Left lung (tissue), 10 donors: ENCODE data around the gene ING4. TPM values are rescaled to one million over a fixed set of nuclear protein-coding genes. Genes with fewer than 3 reads are reported as not detected.

Experiments used
- ATAC-seq: fragments of 200-7000 bp; cut with Tn5 transposase; one replicate; pipeline ENCODE4 v1.9.1; 2020; ENCODE audit warnings: moderate library complexity
- DNase-seq, 4 donors: peaks; one replicate each; pipeline ENCODE4 v3.0.0-alpha.2; 2013 to 2020
- H3K27ac ChIP-seq, 2 donors: fragments of 200-600 bp; sonication (generic) in 1 of 2; one replicate each; pipeline versions ENCODE4 v1.5.0 to v1.8.0; 2020 to 2021
- H3K27me3 ChIP-seq, 2 donors: fragments of 200-600 bp; sonication (generic) in 1 of 2; one replicate each; pipeline versions ENCODE4 v1.5.0 to v1.8.0; 2020 to 2021
- H3K36me3 ChIP-seq, 2 donors: fragments of 200-600 bp; sonication (generic) in 1 of 2; one replicate each; pipeline versions ENCODE4 v1.5.0 to v1.8.0; 2020 to 2021
- H3K4me1 ChIP-seq, 2 donors: fragments of 200-600 bp; one replicate each; pipeline ENCODE4 v1.8.0; 2021
- H3K4me3 ChIP-seq, 2 donors: fragments of 200-600 bp; sonication (generic) in 1 of 2; one replicate each; pipeline versions ENCODE4 v1.5.0 to v1.8.0; 2020 to 2021; ENCODE audit warnings: mild to moderate bottlenecking in 1 of 2
- H3K9me3 ChIP-seq, 2 donors: fragments of 200-600 bp; sonication (generic) in 1 of 2; one replicate each; pipeline versions ENCODE4 v1.5.0 to v1.8.0; 2020 to 2021
- intact Hi-C, 2 donors: fragments of 100-400 bp; cut with DNase I; formaldehyde crosslinking; loops; one replicate each; pipeline versions ENCODE4 v1.11.2 to v1.14.2; 2022
- polyA plus RNA-seq, 6 donors: library from polyadenylated mRNA; unstranded; fragments of 120-200 nt; gene quantifications; one replicate each; pipeline ENCODE4 v1.2.1, GENCODE V29; 2013; ENCODE audit not compliant: insufficient read length in 6 of 6
- total RNA-seq, 2 donors: library from RNA; stranded (reverse); fragmentation: NEBNext Ultra II Directional; extraction: Animal tissue kit (Norgen Biotek cat#: 25700); gene quantifications; one replicate each; pipeline ENCODE4 v1.2.1, GENCODE V29; 2021
- TF ChIP-seq, protein P1 (sequence below), 2 donors: fragments of 200-600 bp; sonication (generic) in 1 of 2; IDR thresholded peaks; one replicate each; pipeline versions ENCODE4 v1.5.0 to v1.8.0; 2021; ENCODE audit warnings: antibody characterized with exemption in 2 of 2
- donor health status: DM: no; HTN: yes; CAD: no.
- donor health status: DM: no; HTN: no; CAD: no.

Gene ING4
- total and polyA plus RNA-seq, 8 donors, result 23.1 to 113 (median 98.7) TPM

DNA sequence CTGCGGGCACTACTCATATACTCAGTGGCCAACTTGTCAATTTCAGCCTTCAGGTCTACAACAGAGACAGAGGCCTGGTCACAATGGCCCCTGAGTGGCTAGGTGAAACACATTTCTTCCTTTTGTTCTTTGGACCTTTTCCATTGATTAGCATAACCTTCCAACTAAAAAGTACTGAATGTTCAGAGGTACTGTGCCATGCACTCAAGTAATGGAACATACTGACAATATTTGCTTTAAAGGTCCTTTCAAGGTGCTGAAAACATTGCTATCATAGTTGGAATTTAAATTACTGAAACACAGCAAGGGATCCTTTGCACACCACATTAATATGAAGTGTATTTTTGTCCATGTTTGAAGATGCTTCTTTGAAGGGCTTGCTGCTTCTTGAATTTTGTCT is 9.6 kb downstream of the ING4 start:
- TF ChIP-seq, protein P1, sequence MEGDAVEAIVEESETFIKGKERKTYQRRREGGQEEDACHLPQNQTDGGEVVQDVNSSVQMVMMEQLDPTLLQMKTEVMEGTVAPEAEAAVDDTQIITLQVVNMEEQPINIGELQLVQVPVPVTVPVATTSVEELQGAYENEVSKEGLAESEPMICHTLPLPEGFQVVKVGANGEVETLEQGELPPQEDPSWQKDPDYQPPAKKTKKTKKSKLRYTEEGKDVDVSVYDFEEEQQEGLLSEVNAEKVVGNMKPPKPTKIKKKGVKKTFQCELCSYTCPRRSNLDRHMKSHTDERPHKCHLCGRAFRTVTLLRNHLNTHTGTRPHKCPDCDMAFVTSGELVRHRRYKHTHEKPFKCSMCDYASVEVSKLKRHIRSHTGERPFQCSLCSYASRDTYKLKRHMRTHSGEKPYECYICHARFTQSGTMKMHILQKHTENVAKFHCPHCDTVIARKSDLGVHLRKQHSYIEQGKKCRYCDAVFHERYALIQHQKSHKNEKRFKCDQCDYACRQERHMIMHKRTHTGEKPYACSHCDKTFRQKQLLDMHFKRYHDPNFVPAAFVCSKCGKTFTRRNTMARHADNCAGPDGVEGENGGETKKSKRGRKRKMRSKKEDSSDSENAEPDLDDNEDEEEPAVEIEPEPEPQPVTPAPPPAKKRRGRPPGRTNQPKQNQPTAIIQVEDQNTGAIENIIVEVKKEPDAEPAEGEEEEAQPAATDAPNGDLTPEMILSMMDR (IDR thresholded peaks at IDR 0.05), result no peak
- H3K9me3 ChIP-seq, result no peaks in the 10 kb centered on the region
- DNase-seq, result no peak
- H3K36me3 ChIP-seq, result peaks cover 0 to 97% of the 10 kb centered on the region in 2 donors
- no peak overlapping the region for H3K27ac ChIP-seq
- H3K27me3 ChIP-seq, result no peaks in the 10 kb centered on the region
- H3K4me3 ChIP-seq, result no peak overlapping the region
- no peak for ATAC-seq
- no peaks in the 10 kb centered on the region for H3K4me1 ChIP-seq
- intact Hi-C loops, result no loop called here

DNA sequence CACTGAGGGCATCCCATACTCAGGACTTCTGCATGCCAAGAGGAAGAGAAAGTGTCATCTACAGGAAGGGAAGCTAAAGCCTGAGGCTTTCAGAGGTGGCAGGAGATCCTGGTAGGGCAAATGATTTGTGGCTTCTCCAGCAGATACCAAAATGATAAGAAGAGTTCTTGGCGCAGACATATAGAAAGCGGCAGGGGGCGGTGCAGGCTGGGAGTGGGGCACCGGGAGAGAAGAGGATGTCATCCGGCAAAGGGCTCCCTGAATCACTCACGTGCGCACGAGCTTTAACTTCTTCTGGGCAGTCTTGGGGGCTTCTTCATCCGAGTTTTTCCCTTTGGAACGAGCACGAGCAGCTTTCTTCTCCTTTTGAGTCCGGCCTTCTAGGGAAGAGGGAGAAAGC is 10.5 kb downstream of the ING4 start:
- ATAC-seq (no peak), DNase-seq (no peak)
- Histone ChIP-seq H3K9me3 (no peaks in the 10 kb centered on the region), H3K27me3 (no peaks in the 10 kb centered on the region), H3K36me3 (peaks cover 0 to 93% of the 10 kb centered on the region in 2 donors), H3K27ac (no peak overlapping the region), H3K4me1 (peaks cover 0 to under 1% of the 10 kb centered on the region in 2 donors), H3K4me3 (no peak overlapping the region)
- TF ChIP-seq, protein P1 (IDR thresholded peaks at IDR 0.05), result no peak
- intact Hi-C loops, result no loop called here

DNA sequence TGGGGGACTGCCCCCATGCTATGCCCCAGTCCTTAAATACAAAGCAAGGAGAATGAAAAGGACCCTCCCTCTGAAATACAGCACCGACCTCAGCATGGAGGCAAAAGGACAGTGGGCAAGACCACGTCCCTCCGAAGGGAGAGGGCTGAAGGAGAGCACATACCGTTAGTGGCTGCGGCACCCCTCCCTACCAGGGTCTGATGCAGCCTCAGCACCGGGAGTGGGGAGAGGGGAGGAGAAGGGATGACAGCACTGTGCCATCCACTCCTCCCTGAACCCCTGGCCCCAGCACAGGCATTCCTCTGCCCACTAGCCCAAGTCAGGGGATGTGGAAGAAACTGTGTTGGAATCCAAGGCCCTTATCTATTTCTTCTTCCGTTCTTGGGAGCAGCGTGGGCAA is 12.1 kb downstream of the ING4 start:
- no peak for ATAC-seq
- DNase-seq, result no peak
- intact Hi-C loops, result no loop called here
- H3K4me3 ChIP-seq, result no peak overlapping the region
- H3K36me3 ChIP-seq, result peaks cover 0 to 77% of the 10 kb centered on the region in 2 donors
- no peak overlapping the region for H3K27ac ChIP-seq
- H3K4me1 ChIP-seq, result peaks cover 0 to 15% of the 10 kb centered on the region in 2 donors
- no peaks in the 10 kb centered on the region for H3K9me3 ChIP-seq
- TF ChIP-seq, protein P1 (IDR thresholded peaks at IDR 0.05), result no peak
- H3K27me3 ChIP-seq, result no peaks in the 10 kb centered on the region

DNA sequence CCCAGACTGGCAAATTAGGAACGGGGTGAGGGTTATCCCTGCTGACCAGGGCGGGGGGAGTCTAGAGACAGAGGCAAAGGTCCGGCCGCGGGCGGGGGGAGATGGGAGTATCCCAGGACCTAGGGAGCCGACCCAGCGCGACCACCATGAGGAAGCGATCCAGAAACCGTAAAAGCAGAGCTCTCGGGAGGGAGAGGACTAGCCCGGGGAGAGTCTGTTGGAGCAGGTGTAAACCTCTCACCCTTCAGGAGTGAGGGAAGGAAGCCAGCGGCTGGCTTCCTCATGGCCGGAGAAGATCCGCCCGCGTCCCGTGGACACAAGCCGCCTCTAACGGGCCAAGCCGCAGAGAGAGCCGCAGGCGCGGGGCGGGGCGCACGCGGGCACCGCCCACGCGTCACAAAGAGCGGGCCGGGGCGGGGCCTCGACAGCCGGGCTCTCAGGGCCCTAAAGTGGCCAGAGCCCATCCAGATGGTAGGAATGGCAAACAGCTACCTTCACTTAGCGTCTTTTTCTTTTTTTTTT is 15.8 kb downstream of the ING4 start, which contains the start of gene ACRBP:
ACRBP (minus strand) TSS at position 350 of the 522 bp plus-strand sequence; CDS start at position 284, 66 bp downstream.
- ATAC-seq, result peak; percentile 96

More for the DNA sequence above, 15.8 kb downstream of the ING4 start, which contains the start of gene ACRBP:
- H3K27me3 ChIP-seq, result no peaks in the 10 kb centered on the region
- no peaks in the 10 kb centered on the region for H3K9me3 ChIP-seq
- intact Hi-C loops, result no loop called here
- peak within 1 kb of the TSS; percentile 55 to 82 for H3K27ac ChIP-seq
- peak in 3 of 4 donors; percentile 71 to 97 (median 85) for DNase-seq
- TF ChIP-seq, protein P1 (IDR thresholded peaks at IDR 0.05), result no peak
- H3K4me1 ChIP-seq, result peaks cover 0 to 38% of the 10 kb centered on the region in 2 donors
- peak within 1 kb of the TSS; percentile 27 to 55 for H3K4me3 ChIP-seq
- H3K36me3 ChIP-seq, result peaks cover 0 to 42% of the 10 kb centered on the region in 2 donors
